ENCODE measurements around the gene SRGAP2C.
"Not testable (repeated sequence)": the region's sequence is repeated elsewhere in the genome, so short reads cannot be mapped to it uniquely, and the experiment has no call there.

GRCh38 chr1:121392130-121392529, 207.4 kb downstream of the SRGAP2C start:
- TF ChIP-seq CTCF (IDR thresholded peaks at IDR 0.05); ZFX (IDR thresholded peaks at IDR 0.05; ENCODE audit: borderline replicate concordance): not testable (repeated sequence)
